Chondrocyte (in vitro differentiated cells): Measurements from ENCODE around the gene COL5A3. TPM values are rescaled to one million over a fixed set of nuclear protein-coding genes. Genes with fewer than 3 reads are reported as not detected.

ENCODE experiments used
- DNase-seq: peaks from one replicate; pipeline ENCODE4 v3.0.0; 2021; ENCODE audit warnings: mixed read lengths, low spot score
- H3K27ac Mint-ChIP-seq: one replicate; pipeline ENCODE4 v1.8.0; 2021; ENCODE audit warnings: mild to moderate bottlenecking, moderate library complexity, mixed read lengths; ENCODE audit not compliant: unreplicated experiment
- H3K27me3 Mint-ChIP-seq: 2 replicates; pipeline ENCODE4 v1.8.0; 2021; ENCODE audit warnings: low read depth, mixed read lengths
- H3K36me3 Mint-ChIP-seq: 2 replicates; pipeline ENCODE4 v1.8.0; 2021; ENCODE audit warnings: low read depth, mixed read lengths
- H3K4me1 Mint-ChIP-seq: 2 replicates; pipeline ENCODE4 v1.8.0; 2021; ENCODE audit warnings: low read depth, mild to moderate bottlenecking, mixed read lengths
- H3K4me3 Mint-ChIP-seq: one replicate; pipeline ENCODE4 v1.8.0; 2021; ENCODE audit warnings: mild to moderate bottlenecking, moderate library complexity, mixed read lengths; ENCODE audit not compliant: unreplicated experiment
- H3K9me3 Mint-ChIP-seq: 2 replicates; pipeline ENCODE4 v1.8.0; 2021; ENCODE audit warnings: low read depth, mixed read lengths
- CTCF ChIP-seq: fragments of 200-600 bp; sonication (generic); IDR thresholded peaks from 2 replicates; pipeline ENCODE4 v1.5.0; 2021; ENCODE audit warnings: antibody characterized with exemption, mild to moderate bottlenecking, moderate library complexity
- total RNA-seq: library from RNA; stranded (reverse); gene quantifications from 3 replicates; pipeline ENCODE4 v1.2.1, GENCODE V29; 2021

The COL5A3 gene
- total RNA-seq, 1 donor from 2014 or later: 65.9 TPM

- Mint-ChIP-seq H3K27me3 (no peaks in the 10 kb centered on the region), H3K27ac (peak overlapping the region; percentile 95), H3K4me3 (peak overlapping the region; percentile 50), H3K4me1 (peaks cover 36% of the 10 kb centered on the region), H3K36me3 (no peaks in the 10 kb centered on the region), H3K9me3 (peaks cover 16% of the 10 kb centered on the region)
- TF ChIP-seq CTCF: peak; percentile 63
- DNase-seq: peak; percentile 96
These were observed 64.9 kb downstream of the COL5A3 start for GRCh38 chr19:9945319-9945966.

GRCh38 chr19:9943744-9944143 is 66.6 kb downstream of the COL5A3 start:
- H3K27me3 Mint-ChIP-seq: no peaks in the 10 kb centered on the region

GRCh38 chr19:9941671-9942070 is 68.6 kb downstream of the COL5A3 start:
- TF ChIP-seq CTCF: no peak
- no peaks in the 10 kb centered on the region for H3K36me3 Mint-ChIP-seq
- no peak overlapping the region for H3K27ac Mint-ChIP-seq
- DNase-seq: no peak
- no peaks in the 10 kb centered on the region for H3K27me3 Mint-ChIP-seq
- no peak overlapping the region for H3K4me3 Mint-ChIP-seq
- H3K9me3 Mint-ChIP-seq: peaks cover 16% of the 10 kb centered on the region
- peaks cover 29% of the 10 kb centered on the region for H3K4me1 Mint-ChIP-seq

More at GRCh38 chr19:9943744-9944143, 66.6 kb downstream of the COL5A3 start:
- Mint-ChIP-seq H3K36me3 (no peaks in the 10 kb centered on the region), H3K9me3 (peaks cover 16% of the 10 kb centered on the region), H3K4me1 (peaks cover 35% of the 10 kb centered on the region), H3K4me3 (no peak overlapping the region), H3K27ac (no peak overlapping the region)
- TF ChIP-seq CTCF: no peak
- DNase-seq: no peak

GRCh38 chr19:9941231-9941630 is 69.1 kb downstream of the COL5A3 start:
- H3K36me3 Mint-ChIP-seq: no peaks in the 10 kb centered on the region
- no peak for TF ChIP-seq CTCF
- no peak overlapping the region for H3K4me3 Mint-ChIP-seq
- H3K4me1 Mint-ChIP-seq: peaks cover 25% of the 10 kb centered on the region
- no peak overlapping the region for H3K27ac Mint-ChIP-seq
- peaks cover 16% of the 10 kb centered on the region for H3K9me3 Mint-ChIP-seq
- DNase-seq: no peak
- H3K27me3 Mint-ChIP-seq: no peaks in the 10 kb centered on the region

- Mint-ChIP-seq H3K4me1 (peaks cover 21% of the 10 kb centered on the region), H3K4me3 (no peak overlapping the region), H3K9me3 (peaks cover 16% of the 10 kb centered on the region), H3K36me3 (no peaks in the 10 kb centered on the region), H3K27me3 (no peaks in the 10 kb centered on the region), H3K27ac (no peak overlapping the region)
- no peak for TF ChIP-seq CTCF
- no peak for DNase-seq
These were observed 69.5 kb downstream of the COL5A3 start for GRCh38 chr19:9940778-9941177.
